ENCODE results near the gene JUNB.
"Not testable (repeated sequence)": the region's sequence is repeated elsewhere in the genome, so short reads cannot be mapped to it uniquely, and the experiment has no call there.

JUNB gene

DNA sequence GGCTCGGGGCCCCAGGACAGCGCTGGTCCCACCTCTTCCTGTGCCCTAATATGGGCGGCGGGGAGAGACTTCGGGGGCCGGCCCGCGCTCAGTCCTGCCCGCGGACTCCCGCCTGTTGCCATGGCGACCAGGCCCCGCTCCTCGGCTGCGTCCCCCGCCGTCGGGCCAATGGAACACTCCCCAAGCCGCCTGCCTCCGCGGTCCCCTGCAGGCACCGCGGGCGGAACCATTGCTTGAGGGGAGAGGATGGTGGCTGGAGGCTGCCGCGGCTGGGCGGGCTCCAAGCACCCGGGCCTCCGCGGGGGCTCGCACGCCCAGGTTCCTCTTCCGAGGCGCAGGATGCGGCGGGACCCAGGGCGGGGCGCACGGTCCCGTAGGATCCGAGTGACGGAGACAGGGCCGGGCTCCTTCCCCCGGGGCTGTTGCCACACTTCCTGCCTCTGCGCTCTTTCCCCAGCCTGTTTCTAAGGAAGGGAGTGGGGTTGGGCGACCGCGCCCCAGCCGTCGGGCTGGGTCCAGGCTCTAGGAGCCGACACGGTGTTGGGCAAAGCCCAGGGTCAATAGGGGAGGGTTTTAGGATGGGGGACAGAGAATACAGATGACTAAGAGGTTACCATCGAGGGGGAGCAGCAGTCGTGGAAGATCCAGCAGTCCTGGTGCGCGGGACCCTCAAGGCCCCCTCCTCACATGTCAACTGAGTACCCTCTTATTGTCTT, 1.2 kb upstream of the JUNB start:
- DNase-seq: peak; percentile 86

- DNase-seq: no peak
These were observed 500 bp upstream of the JUNB start for GRCh38 chr19:12790628-12791344.

GRCh38 chr19:12792051-12792852, 966 bp downstream of the JUNB start:
- peak; percentile 71 for DNase-seq

DNA sequence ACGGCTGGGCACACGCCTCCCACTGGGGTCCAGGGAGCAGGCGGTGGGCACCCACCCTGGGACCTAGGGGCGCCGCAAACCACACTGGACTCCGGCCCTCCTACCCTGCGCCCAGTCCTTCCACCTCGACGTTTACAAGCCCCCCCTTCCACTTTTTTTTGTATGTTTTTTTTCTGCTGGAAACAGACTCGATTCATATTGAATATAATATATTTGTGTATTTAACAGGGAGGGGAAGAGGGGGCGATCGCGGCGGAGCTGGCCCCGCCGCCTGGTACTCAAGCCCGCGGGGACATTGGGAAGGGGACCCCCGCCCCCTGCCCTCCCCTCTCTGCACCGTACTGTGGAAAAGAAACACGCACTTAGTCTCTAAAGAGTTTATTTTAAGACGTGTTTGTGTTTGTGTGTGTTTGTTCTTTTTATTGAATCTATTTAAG, 1.6 kb downstream of the JUNB start:
- DNase-seq: no peak

- DNase-seq: peak; percentile 93
These were observed 2.3 kb downstream of the JUNB start for GRCh38 chr19:12793290-12794195.

DNA sequence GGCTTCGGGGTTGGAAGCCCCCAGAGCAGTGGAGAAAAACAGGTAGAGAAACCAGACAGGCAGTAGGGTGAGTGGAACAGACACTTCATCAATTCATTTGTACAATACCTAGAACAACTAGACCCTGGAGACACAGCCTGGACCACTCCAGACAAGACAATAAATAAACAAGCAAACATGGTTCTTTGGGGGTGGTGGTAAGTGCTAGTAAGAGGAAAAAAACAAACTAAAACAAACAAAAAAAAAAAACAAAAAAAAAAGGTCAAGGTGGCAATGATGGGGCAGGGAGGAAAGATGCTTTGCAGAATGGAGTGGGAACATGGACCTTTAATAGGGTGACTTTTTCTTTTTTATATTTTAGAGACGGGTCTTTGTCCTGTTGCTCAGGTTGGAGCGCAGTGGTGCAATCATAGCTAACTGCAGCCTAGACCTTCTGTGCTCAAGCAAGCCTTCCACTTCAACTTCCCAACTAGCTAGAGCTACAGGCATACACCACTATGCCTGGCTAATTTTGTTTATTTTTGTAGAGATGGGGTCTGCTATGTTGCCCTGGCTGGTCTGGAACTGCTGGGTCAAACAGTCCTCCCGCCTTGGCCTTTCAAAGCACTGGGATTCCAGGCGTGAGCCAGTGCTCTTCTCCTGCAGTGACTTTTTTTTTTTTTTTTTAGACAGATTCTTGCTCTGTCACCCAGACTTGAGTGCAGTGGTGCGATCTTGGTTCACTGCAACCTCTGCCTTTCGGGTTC, 3.1 kb downstream of the JUNB start:
- no peak for DNase-seq

- DNase-seq: no peak
These were observed 3.7 kb downstream of the JUNB start for GRCh38 chr19:12794971-12795381.

GRCh38 chr19:12796146-12797071, 5.1 kb downstream of the JUNB start:
- DNase-seq: peak; percentile 66

- no peak for DNase-seq
These were observed 5.9 kb downstream of the JUNB start for GRCh38 chr19:12797141-12797587.

GRCh38 chr19:12797607-12798006, 6.3 kb downstream of the JUNB start:
- not testable (repeated sequence) for DNase-seq

DNA sequence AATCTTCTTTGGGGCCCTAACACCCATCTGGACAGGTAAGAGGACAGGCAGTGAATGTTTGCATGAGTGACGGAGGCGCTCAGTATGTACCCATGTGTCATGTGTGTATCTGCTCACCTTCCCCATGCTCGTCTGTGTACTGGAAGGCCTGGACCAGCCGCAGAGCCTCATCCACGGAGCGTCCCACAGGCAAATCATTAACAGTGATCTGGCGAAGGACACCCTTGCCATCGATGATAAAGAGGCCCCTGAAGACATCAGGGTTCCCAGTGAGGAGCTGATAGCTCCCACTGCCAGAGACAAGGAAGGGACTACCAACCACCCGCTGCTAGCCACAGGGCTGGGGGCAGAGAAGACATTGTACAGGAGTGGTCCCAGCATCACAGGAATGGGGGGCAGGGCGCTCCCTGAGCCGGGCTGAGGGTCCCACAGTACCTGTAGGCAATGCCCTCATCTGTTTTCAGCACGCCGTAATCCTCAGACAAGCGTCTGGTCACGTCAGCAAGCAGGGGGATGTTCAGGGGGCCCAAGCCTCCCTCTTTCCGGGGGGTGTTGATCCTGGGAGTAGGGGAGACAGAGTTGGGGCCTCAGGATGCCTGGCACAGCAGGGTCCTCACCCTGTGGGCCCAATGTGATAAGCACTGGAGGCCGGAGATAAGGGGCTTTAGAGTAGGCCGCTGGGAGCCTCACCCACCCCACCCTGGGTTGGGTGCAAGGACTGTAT, 8.6 kb downstream of the JUNB start:
- DNase-seq: no peak

DNA sequence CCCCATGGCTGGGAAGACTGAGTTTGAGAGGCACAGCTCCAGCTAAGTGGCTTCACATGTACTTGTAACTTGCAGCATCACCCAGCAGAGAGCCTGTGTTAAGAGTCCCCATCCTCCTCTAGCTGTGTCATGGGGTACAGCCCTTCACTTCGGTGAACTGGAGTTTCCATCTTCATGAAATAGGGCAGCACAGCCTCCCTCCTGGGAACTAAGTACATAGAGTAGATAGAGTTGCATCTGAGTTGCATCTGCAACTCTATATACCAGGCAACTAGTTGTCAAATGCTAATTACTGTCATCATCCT, 9.1 kb downstream of the JUNB start:
- DNase-seq: no peak

GRCh38 chr19:12800923-12801465, 9.7 kb downstream of the JUNB start:
- DNase-seq: no peak

- DNase-seq: peak; percentile 75
These were observed 10.4 kb downstream of the JUNB start, which contains the start of the genes PRDX2 and THSD8 for GRCh38 chr19:12801466-12802266. Gene PRDX2 (minus strand): TSS chr19:12801800. CDS start chr19:12801261, 539 bp downstream. Gene THSD8 (plus strand): TSS chr19:12802069. CDS start chr19:12802072, 3 bp downstream.

GRCh38 chr19:12802267-12803106, 11.2 kb downstream of the JUNB start:
- DNase-seq: no peak

DNA sequence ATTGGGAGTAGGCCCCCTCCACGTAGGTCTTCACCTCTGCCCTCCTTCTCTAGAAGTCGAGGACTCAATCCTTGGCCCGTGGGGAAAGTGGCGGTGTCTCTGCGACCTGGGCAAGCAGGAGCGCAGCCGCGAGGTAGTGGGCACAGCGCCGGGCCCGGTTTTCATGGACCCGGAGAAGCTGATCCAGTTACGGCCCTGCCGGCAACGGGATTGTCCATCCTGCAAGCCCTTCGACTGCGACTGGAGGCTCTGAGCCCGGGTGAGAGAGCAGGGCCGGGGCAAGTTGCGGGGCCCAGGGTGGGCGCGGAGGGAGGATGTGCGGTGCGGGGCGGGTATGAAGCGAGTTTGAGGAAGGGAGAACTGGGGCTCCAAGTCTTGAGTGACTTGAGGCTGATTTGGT, 12.8 kb downstream of the JUNB start:
- no peak for DNase-seq

DNA sequence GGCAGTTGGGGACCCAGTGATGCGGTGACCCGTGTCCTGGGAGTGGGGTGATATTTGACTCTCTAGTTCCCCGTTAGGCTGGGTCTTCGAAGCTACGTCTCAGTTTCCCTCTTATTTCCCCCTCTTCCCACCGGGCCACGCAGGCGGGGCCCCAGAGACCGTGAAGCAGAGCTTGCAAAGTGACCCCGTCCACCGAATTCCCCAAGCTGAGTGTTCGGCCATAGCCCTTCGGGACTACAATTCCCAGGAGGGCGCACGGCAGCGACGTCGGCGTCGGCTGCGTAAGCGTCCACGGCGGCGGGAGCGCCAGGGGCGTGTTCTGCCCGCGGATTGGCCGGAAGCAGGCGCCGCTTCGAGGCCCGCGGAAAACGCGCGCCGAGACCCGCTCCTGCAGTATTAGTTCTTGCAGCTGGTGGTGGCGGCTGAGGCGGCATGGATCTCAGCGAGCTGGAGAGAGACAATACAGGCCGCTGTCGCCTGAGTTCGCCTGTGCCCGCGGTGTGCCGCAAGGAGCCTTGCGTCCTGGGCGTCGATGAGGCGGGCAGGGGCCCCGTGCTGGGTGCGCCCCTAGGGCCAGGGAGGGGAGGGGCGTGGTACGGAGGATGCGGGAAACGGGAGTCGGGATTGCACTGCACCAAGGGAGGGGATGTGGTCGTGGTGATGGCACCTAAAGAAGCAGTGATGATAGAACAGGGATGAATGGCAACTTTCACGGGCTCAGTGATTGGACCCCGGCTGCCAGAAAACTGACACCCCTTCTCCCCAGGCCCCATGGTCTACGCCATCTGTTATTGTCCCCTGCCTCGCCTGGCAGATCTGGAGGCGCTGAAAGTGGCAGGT, 15.2 kb downstream of the JUNB start, which contains the start of gene RNASEH2A:
Gene RNASEH2A, plus strand, starts transcription at position 343 of the 840 bp plus-strand sequence. Its CDS starts 90 bp downstream, at position 433.
- DNase-seq: peak; percentile 85

Measured in stimulated activated CD4-positive, alpha-beta T cell treated with anti-CD3 and anti-CD28 coated beads, Interleukin-12 subunit alpha, Interleukin-12 subunit beta, amount 100 ng/mL, for 4 hours (primary cell).